K562 (cell line): Measurements from ENCODE around the gene CPPED1. TPM values are rescaled to one million over a fixed set of nuclear protein-coding genes. Genes with fewer than 3 reads are reported as not detected.
A peak's percentile ranks its signal among the peaks of the same experiment; 100 is the strongest.

Experiments used
- BDP1 ChIP-seq: IDR thresholded peaks from 3 replicates; pipeline ENCODE4 v1.6.1; 2011; ENCODE audit not compliant: insufficient read length, insufficient read depth
- BHLHE40 ChIP-seq: IDR thresholded peaks from 2 replicates; pipeline ENCODE4 v1.6.1; 2011; ENCODE audit warnings: low read length, improper control_type of control experiment
- CEBPG ChIP-seq, 3 experiments: fragments of 200-800 bp in 1 of 3; sonication (Bioruptor generic) in 1 of 3; sonication (generic) in 1 of 3; formaldehyde crosslinking in 1 of 3; IDR thresholded peaks in 2 of 3; conservative IDR thresholded peaks in 1 of 3; 2 replicates each; pipeline versions ENCODE4 v1.6.1 to v1.8.0; 2016 to 2022; ENCODE audit warnings: missing compliant biosample characterization in 2 of 3, missing genetic modification characterization in 2 of 3, mild to moderate bottlenecking in 1 of 3, missing genetic modification reagents in 1 of 3
- CGGBP1 ChIP-seq: fragments of 250-450 bp; sonication (Bioruptor Pico); IDR thresholded peaks from 2 replicates; pipeline ENCODE4 v1.9.0; 2021; ENCODE audit warnings: mild to moderate bottlenecking
- CUX1 ChIP-seq: fragments of 200-800 bp; sonication (Bioruptor generic); IDR thresholded peaks from 2 replicates; pipeline ENCODE4 v1.6.1; 2016; ENCODE audit warnings: missing genetic modification characterization, missing compliant biosample characterization
- ETS2 ChIP-seq: IDR thresholded peaks from 2 replicates; pipeline ENCODE4 v1.6.1; 2016; ENCODE audit warnings: borderline replicate concordance, missing genetic modification characterization, mild to moderate bottlenecking, moderate library complexity, missing compliant biosample characterization; ENCODE audit not compliant: poor library complexity, severe bottlenecking
- ETV5 ChIP-seq: sonication (generic); formaldehyde crosslinking; IDR thresholded peaks from 2 replicates; pipeline ENCODE4 v1.4.0; 2020; ENCODE audit warnings: low read depth, mild to moderate bottlenecking, missing genetic modification reagents
- IRF2 ChIP-seq: sonication (generic); formaldehyde crosslinking; IDR thresholded peaks from 2 replicates; pipeline ENCODE4 v1.8.1; 2022; ENCODE audit warnings: mild to moderate bottlenecking, missing genetic modification reagents
- KLF16 ChIP-seq: IDR thresholded peaks from 2 replicates; pipeline ENCODE4 v1.6.1; 2016; ENCODE audit warnings: antibody characterized with exemption
- NFIX ChIP-seq: fragments of 250-450 bp; sonication (Bioruptor Pico); IDR thresholded peaks from 2 replicates; pipeline ENCODE4 v1.4.0; 2020; ENCODE audit warnings: low read depth, mild to moderate bottlenecking, moderate library complexity
- RBM17 ChIP-seq: fragments of 200-400 bp; formaldehyde crosslinking; IDR thresholded peaks from 2 replicates; pipeline ENCODE4 v1.6.1; 2017; ENCODE audit warnings: low read depth, mild to moderate bottlenecking, low read length, borderline replicate concordance
- STAT5B ChIP-seq: fragments of 250-450 bp; sonication (Bioruptor Pico); IDR thresholded peaks from 2 replicates; pipeline ENCODE4 v1.8.0; 2021; ENCODE audit warnings: mild to moderate bottlenecking, inconsistent platforms
- ZBTB5 ChIP-seq: fragments of 450-650 bp; IDR thresholded peaks from 2 replicates; pipeline ENCODE4 v1.6.1; 2017; ENCODE audit warnings: antibody characterized with exemption
- ZFPM2 ChIP-seq: fragments of 250-450 bp; sonication (Bioruptor Pico); IDR thresholded peaks from 2 replicates; pipeline ENCODE4 v1.5.1; 2022; ENCODE audit warnings: mild to moderate bottlenecking
- ZNF134 ChIP-seq: fragments of 250-450 bp; sonication (Bioruptor Pico); conservative IDR thresholded peaks from 2 replicates; pipeline ENCODE4 v1.4.0; 2020
- ZNF354B ChIP-seq: fragments of 250-450 bp; sonication (Bioruptor Pico); IDR thresholded peaks from 2 replicates; pipeline ENCODE4 v1.4.0; 2020
- polyA plus RNA-seq, 8 experiments: library from polyadenylated mRNA; depleted of rRNA in 4 of 8; stranded (reverse) in 5 of 8; unstranded in 3 of 8; fragments of >200 nt; fragmentation: Nextera tagmentation in 2 of 8; fragmentation: Illumina TruSeq in 1 of 8; extraction: Ambion mirVana in 2 of 8; extraction: Trizol in 1 of 8; gene quantifications; 2 replicates each; pipeline versions ENCODE4 v1.2.1 to v1.2.3, GENCODE V29; 2011 to 2014; ENCODE audit warnings: inconsistent platforms in 1 of 8, missing spikeins in 1 of 8
- total RNA-seq, 7 experiments: library from RNA; depleted of rRNA in 6 of 7; stranded (reverse); fragments of >200 nt in 6 of 7; fragmentation: Illumina TruSeq in 2 of 7; extraction: Trizol in 2 of 7; gene quantifications; 2 replicates each; pipeline versions ENCODE4 v1.2.1 to v1.2.3, GENCODE V29; 2011 to 2021; ENCODE audit warnings: low replicate concordance in 1 of 7
- TF ChIP-seq, protein P1 (sequence below): fragments of 450-650 bp; IDR thresholded peaks from 2 replicates; pipeline ENCODE4 v1.6.1; 2016
- TF ChIP-seq, protein P2 (sequence below): IDR thresholded peaks from 2 replicates; pipeline ENCODE4 v1.6.1; 2011; ENCODE audit warnings: borderline replicate concordance, low read depth, mild to moderate bottlenecking, moderate library complexity, low read length; ENCODE audit not compliant: insufficient read depth, poor library complexity, severe bottlenecking

The CPPED1 gene
- total and polyA plus RNA-seq, 9 of the 15 experiments (the other 6 are each of a cell fraction or from before 2014, with no cell fraction given) = 7.5 to 25.7 (median 16.9) TPM

DNA sequence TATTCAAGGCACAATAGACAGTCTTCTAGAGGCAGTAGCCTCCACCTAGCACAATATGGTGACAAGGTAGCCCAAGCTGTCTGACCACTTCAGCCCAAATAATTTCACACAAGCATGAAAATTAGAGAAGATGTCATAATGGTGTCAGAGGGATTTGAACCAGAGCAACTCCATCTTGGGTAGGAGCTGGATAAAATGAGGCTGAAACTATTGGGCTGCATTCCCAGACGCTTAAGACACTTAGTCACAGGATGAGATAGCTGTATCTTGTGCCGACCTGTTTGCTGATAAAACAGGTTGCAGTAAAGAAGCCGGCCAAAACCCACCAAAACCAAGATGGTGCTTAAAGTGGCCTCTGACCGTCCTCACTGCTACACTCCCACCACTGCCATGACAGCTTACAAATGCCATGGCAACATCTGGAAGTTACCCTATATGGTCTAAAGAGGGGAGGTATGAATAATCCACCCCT is 192.6 kb downstream of the CPPED1 start (continued):
- TF ChIP-seq CUX1 (CRISPR knock-in tag) = peak; percentile 98
- peak; percentile 94 for TF ChIP-seq ZNF354B (CRISPR knock-in tag)
- TF ChIP-seq IRF2 = no peak
- TF ChIP-seq BDP1 = no peak
- TF ChIP-seq ZNF134 (CRISPR knock-in tag) = peak; percentile 90
- TF ChIP-seq CGGBP1 = no peak
- no peak for TF ChIP-seq ZBTB5
- TF ChIP-seq STAT5B (CRISPR knock-in tag) = peak; percentile 93
- TF ChIP-seq RBM17 = no peak
- TF ChIP-seq, protein P1, sequence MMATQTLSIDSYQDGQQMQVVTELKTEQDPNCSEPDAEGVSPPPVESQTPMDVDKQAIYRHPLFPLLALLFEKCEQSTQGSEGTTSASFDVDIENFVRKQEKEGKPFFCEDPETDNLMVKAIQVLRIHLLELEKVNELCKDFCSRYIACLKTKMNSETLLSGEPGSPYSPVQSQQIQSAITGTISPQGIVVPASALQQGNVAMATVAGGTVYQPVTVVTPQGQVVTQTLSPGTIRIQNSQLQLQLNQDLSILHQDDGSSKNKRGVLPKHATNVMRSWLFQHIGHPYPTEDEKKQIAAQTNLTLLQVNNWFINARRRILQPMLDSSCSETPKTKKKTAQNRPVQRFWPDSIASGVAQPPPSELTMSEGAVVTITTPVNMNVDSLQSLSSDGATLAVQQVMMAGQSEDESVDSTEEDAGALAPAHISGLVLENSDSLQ = no peak
- no peak for TF ChIP-seq ETS2 (tag)
- no peak for TF ChIP-seq ETV5
- no peak for TF ChIP-seq KLF16
- no peak for TF ChIP-seq BHLHE40
- TF ChIP-seq CEBPG (CRISPR knock-in tag; IDR thresholded peaks at IDR 0.05) = no peak
- peak in 1 of 2 experiments; percentile 29; a peak in 1 of 4 replicates for TF ChIP-seq CEBPG (tag; conservative IDR thresholded peaks at IDR 0.05 in 1 of 2, IDR thresholded peaks at IDR 0.05 in 1 of 2)
- TF ChIP-seq, protein P2, sequence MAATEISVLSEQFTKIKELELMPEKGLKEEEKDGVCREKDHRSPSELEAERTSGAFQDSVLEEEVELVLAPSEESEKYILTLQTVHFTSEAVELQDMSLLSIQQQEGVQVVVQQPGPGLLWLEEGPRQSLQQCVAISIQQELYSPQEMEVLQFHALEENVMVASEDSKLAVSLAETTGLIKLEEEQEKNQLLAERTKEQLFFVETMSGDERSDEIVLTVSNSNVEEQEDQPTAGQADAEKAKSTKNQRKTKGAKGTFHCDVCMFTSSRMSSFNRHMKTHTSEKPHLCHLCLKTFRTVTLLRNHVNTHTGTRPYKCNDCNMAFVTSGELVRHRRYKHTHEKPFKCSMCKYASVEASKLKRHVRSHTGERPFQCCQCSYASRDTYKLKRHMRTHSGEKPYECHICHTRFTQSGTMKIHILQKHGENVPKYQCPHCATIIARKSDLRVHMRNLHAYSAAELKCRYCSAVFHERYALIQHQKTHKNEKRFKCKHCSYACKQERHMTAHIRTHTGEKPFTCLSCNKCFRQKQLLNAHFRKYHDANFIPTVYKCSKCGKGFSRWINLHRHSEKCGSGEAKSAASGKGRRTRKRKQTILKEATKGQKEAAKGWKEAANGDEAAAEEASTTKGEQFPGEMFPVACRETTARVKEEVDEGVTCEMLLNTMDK = no peak
- TF ChIP-seq ZFPM2 (CRISPR knock-in tag) = no peak
- peak; percentile 31; the same call in 1 of the 2 replicates for TF ChIP-seq NFIX (CRISPR knock-in tag)
